K562 (cell line): Measurements from ENCODE around the gene GTSE1. TPM values are rescaled to one million over a fixed set of nuclear protein-coding genes. Genes with fewer than 3 reads are reported as not detected.

ENCODE experiments used
- ATAC-seq: fragments of 200-7000 bp; cut with Tn5 transposase; 3 replicates; pipeline ENCODE4 v1.9.1; 2020; ENCODE audit warnings: moderate library complexity
- BruUV-seq: library from RNA; stranded (reverse); fragments of 400-500 nt; replicated peaks from 2 replicates; lab custom pipeline; 2021; lab: Mats Ljungman, UMichigan
- CTCF ChIA-PET: fragments of 300-600 bp; formaldehyde crosslinking; extraction: SDS; loops from one replicate; lab custom pipeline; 2021; ENCODE audit warnings: low intra/inter-chr PET ratio; lab: Yijun Ruan, JAX
- POLR2A ChIA-PET: fragments of 300-600, 350-650 bp; sonication (Branson Sonifier 250); formaldehyde crosslinking; extraction: SDS; loops from one replicate; lab custom pipeline; 2021; ENCODE audit warnings: antibody characterized with exemption, inconsistent platforms; lab: Yijun Ruan, JAX
- DNase-seq, 4 experiments: peaks; one replicate each; pipeline versions ENCODE4 v3.0.0 to v3.0.0-alpha.2; 2011 to 2018; ENCODE audit warnings: low spot score in 3 of 4, mixed read lengths in 3 of 4; ENCODE audit errors: extremely low read depth in 1 of 4
- FAIRE-seq: peaks from 2 replicates; lab custom pipeline; 2011; peaks lifted over from hg19 to GRCh38; lab: Jason Lieb, UNC
- H2AFZ ChIP-seq: 2 replicates; pipeline ENCODE4 v1.6.0; 2011; ENCODE audit warnings: low read depth, low read length, control low read depth, inconsistent platforms
- H3K27ac ChIP-seq: fragments of 200-600 bp; 3 replicates; pipeline ENCODE4 v1.8.0; 2011; ENCODE audit warnings: low read depth, mild to moderate bottlenecking, control low read depth, inconsistent platforms, low read length, moderate library complexity, mixed read lengths; ENCODE audit errors: extremely low read depth
- H3K27me3 ChIP-seq, 2 experiments: fragments of 300-600 bp in 1 of 2; 2 replicates in 1 of 2; 3 replicates in 1 of 2; pipeline versions ENCODE4 v1.6.0 to v1.8.0; 2011; ENCODE audit warnings: inconsistent platforms in 2 of 2, low read length in 2 of 2, mild to moderate bottlenecking in 1 of 2, mixed read lengths in 1 of 2, moderate library complexity in 1 of 2; ENCODE audit not compliant: control insufficient read depth in 2 of 2, insufficient read depth in 2 of 2
- H3K36me3 ChIP-seq: fragments of 300-600 bp; 3 replicates; pipeline ENCODE4 v1.8.0; 2011; ENCODE audit warnings: mild to moderate bottlenecking, low read length, inconsistent platforms; ENCODE audit not compliant: control insufficient read depth, insufficient read depth
- H3K4me1 ChIP-seq, 2 experiments: fragments of 200-600 bp in 1 of 2; replicated peaks in 1 of 2; 2 replicates in 1 of 2; 3 replicates in 1 of 2; pipeline versions ENCODE4 v1.5.1 to v1.8.0; 2011; ENCODE audit warnings: inconsistent platforms in 2 of 2, low read length in 2 of 2, mild to moderate bottlenecking in 1 of 2, mixed read lengths in 1 of 2, moderate library complexity in 1 of 2; ENCODE audit not compliant: control insufficient read depth in 2 of 2, insufficient read depth in 2 of 2
- H3K4me2 ChIP-seq: 2 replicates; pipeline ENCODE4 v1.6.1; 2011; ENCODE audit warnings: low read length, control low read depth, inconsistent platforms, mixed read lengths; ENCODE audit not compliant: insufficient read depth
- H3K4me3 ChIP-seq: fragments of 200-600 bp; sonication (generic), shearing (Covaris generic); 2 replicates; pipeline ENCODE4 v1.5.1; 2016; ENCODE audit warnings: control low read depth, inconsistent platforms
- H3K79me2 ChIP-seq: fragments of 200-600 bp; 3 replicates; pipeline ENCODE4 v1.8.0; 2011; ENCODE audit warnings: low read length, inconsistent platforms; ENCODE audit not compliant: control insufficient read depth, insufficient read depth
- H3K9ac ChIP-seq, 2 experiments: 2 replicates each; pipeline versions ENCODE4 v1.6.0 to v1.6.1; 2011; ENCODE audit warnings: low read depth in 2 of 2, low read length in 2 of 2, control low read depth in 1 of 2, inconsistent platforms in 1 of 2, mild to moderate bottlenecking in 1 of 2, mixed read lengths in 1 of 2; ENCODE audit not compliant: insufficient read depth in 1 of 2
- H3K9me1 ChIP-seq: one replicate; pipeline ENCODE4 v1.6.0; 2011; ENCODE audit warnings: inconsistent platforms, mild to moderate bottlenecking, low read length, moderate library complexity; ENCODE audit not compliant: control insufficient read depth, insufficient read depth
- H3K9me3 ChIP-seq: replicated peaks from 2 replicates; pipeline ENCODE4 v1.5.1; 2011; ENCODE audit warnings: low read depth, low read length, inconsistent platforms; ENCODE audit not compliant: control insufficient read depth, insufficient read depth
- H4K20me1 ChIP-seq: replicated peaks from 2 replicates; pipeline ENCODE4 v1.6.1; 2011; ENCODE audit warnings: low read length, inconsistent platforms, mixed read lengths; ENCODE audit not compliant: control insufficient read depth, insufficient read depth
- WGBS: fragments of 100-300 bp; shearing (Covaris generic); methylation state at CpG from one replicate; pipeline ENCODE4 v1.1.6; 2016; ENCODE audit warnings: low coverage, mixed read lengths; ENCODE audit not compliant: insufficient coverage; ENCODE audit errors: missing lambda C conversion rate; 5-methylcytosine and 5-hydroxymethylcytosine counted together
- in situ Hi-C: fragments of 300-500 bp; cut with MboI; formaldehyde crosslinking; loops from 4 replicates; pipeline ENCODE4 v1.15.0; 2018; ENCODE audit warnings: inconsistent platforms, mixed read lengths
- intact Hi-C: fragments of 100-400 bp; cut with micrococcal nuclease; formaldehyde crosslinking; loops from 2 replicates; pipeline ENCODE4 v1.14.2; 2022
- polyA plus RNA-seq, 8 experiments: library from polyadenylated mRNA; depleted of rRNA in 4 of 8; stranded (reverse) in 5 of 8; unstranded in 3 of 8; fragments of >200 nt; fragmentation: Nextera tagmentation in 2 of 8; fragmentation: Illumina TruSeq in 1 of 8; extraction: Ambion mirVana in 2 of 8; extraction: Trizol in 1 of 8; gene quantifications; 2 replicates each; pipeline versions ENCODE4 v1.2.1 to v1.2.3, GENCODE V29; 2011 to 2014; ENCODE audit warnings: inconsistent platforms in 1 of 8, missing spikeins in 1 of 8
- total RNA-seq, 7 experiments: library from RNA; depleted of rRNA in 6 of 7; stranded (reverse); fragments of >200 nt in 6 of 7; fragmentation: Illumina TruSeq in 2 of 7; extraction: Trizol in 2 of 7; gene quantifications; 2 replicates each; pipeline versions ENCODE4 v1.2.1 to v1.2.3, GENCODE V29; 2011 to 2021; ENCODE audit warnings: low replicate concordance in 1 of 7
- TF ChIP-seq, protein P1 (sequence below): fragments of 250-450 bp; sonication (Bioruptor Pico); IDR thresholded peaks from 2 replicates; pipeline ENCODE4 v1.5.0; 2021; ENCODE audit warnings: mild to moderate bottlenecking, moderate library complexity
- TF ChIP-seq, protein P2 (sequence below): sonication (generic); formaldehyde crosslinking; IDR thresholded peaks from 2 replicates; pipeline ENCODE4 v1.9.0; 2022; ENCODE audit warnings: mild to moderate bottlenecking, missing genetic modification reagents
- TF ChIP-seq, protein P3 (sequence below): sonication (generic); formaldehyde crosslinking; IDR thresholded peaks from 2 replicates; pipeline ENCODE4 v1.8.0; 2022; ENCODE audit warnings: mild to moderate bottlenecking, missing genetic modification reagents
- TF ChIP-seq, protein P4 (sequence below): fragments of 450-650 bp; IDR thresholded peaks from 2 replicates; pipeline ENCODE4 v1.6.1; 2016; ENCODE audit warnings: mild to moderate bottlenecking, moderate library complexity

The GTSE1 gene
- total and polyA plus RNA-seq, 9 of the 15 experiments (the other 6 are each of a cell fraction or from before 2014, with no cell fraction given) = 2.5 to 22.5 (median 12.9) TPM

DNA sequence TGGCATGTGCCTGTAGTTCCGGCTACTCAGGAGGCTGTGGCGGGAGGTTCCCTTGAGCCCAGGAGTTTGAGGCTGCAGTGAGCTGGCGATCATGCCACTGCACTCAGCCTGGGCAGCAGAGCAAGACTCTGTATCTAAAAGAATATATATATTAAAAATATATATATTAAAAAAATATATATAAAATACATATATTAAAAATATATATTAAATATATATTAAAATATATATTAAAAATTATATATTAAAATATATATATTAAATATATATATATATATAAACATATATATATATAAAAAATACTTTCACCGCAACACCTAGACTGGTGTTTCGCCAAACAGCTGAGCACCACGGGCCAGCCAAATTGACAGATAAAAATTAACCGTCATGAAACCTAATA is 20.1 kb upstream of the GTSE1 start:
- in situ Hi-C loops = no loop called here
- no peaks in the 10 kb centered on the region for H3K27me3 ChIP-seq
- 98% methylated on average over 7 of the region's 7 CpGs for WGBS
- TF ChIP-seq, protein P1, sequence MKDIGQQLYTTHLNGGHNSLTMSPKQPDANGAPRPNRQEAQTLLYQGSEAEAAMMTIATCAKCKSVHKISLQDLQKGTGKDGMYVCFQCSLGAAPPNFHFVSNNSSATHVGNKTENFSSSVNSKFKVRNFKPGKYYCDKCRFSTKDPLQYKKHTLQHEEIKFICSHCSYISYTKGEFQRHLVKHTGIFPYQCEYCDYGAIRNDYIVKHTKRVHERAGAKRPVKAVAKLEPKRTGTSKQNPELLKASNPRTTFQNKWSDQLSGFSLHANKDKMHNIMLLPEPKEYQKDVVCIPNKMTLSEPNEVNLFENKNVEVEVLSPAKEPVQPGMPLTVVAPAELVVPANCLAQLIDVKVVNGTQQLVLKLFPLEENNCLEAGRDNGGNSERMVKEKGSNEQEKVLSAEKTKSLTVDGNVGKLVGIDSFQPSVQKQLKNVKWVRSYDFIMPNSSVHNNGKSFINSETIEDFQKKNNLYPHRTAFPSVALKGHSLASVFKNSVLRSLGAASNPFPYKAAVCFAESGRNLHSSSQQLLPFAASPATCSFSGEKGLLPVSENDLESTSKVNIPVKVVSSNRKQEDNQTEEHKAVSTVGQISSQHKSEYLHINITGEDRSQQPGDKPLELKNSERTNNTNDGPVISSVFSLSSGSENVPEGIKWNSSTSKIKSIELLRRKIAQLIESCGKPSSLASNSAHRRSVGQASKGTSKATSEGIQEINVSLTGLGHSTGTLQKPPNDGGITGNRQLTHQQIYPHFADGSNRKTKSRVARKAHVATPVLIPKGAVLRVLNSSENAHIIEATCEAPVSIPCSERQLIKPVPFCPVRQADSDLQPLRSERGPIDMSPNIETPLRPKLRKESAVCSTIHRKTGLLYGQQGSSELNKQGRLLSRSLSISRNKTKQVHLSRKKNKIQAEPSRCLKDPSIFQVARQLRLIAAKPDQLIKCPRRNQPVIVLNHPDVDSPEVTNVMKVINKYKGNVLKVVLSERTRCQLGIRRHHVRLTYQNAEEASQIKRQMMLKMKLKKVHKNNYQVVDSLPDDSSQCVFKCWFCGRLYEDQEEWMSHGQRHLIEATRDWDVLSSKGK (CRISPR knock-in tag) = no peak
- TF ChIP-seq, protein P2, sequence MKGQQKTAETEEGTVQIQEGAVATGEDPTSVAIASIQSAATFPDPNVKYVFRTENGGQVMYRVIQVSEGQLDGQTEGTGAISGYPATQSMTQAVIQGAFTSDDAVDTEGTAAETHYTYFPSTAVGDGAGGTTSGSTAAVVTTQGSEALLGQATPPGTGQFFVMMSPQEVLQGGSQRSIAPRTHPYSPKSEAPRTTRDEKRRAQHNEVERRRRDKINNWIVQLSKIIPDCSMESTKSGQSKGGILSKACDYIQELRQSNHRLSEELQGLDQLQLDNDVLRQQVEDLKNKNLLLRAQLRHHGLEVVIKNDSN (CRISPR knock-in tag) = no peak
- TF ChIP-seq, protein P3, sequence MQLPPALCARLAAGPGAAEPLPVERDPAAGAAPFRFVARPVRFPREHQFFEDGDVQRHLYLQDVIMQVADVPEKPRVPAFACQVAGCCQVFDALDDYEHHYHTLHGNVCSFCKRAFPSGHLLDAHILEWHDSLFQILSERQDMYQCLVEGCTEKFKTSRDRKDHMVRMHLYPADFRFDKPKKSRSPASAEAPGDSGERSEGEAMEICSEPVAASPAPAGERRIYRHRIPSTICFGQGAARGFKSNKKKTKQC (CRISPR knock-in tag) = no peak
- TF ChIP-seq, protein P4, sequence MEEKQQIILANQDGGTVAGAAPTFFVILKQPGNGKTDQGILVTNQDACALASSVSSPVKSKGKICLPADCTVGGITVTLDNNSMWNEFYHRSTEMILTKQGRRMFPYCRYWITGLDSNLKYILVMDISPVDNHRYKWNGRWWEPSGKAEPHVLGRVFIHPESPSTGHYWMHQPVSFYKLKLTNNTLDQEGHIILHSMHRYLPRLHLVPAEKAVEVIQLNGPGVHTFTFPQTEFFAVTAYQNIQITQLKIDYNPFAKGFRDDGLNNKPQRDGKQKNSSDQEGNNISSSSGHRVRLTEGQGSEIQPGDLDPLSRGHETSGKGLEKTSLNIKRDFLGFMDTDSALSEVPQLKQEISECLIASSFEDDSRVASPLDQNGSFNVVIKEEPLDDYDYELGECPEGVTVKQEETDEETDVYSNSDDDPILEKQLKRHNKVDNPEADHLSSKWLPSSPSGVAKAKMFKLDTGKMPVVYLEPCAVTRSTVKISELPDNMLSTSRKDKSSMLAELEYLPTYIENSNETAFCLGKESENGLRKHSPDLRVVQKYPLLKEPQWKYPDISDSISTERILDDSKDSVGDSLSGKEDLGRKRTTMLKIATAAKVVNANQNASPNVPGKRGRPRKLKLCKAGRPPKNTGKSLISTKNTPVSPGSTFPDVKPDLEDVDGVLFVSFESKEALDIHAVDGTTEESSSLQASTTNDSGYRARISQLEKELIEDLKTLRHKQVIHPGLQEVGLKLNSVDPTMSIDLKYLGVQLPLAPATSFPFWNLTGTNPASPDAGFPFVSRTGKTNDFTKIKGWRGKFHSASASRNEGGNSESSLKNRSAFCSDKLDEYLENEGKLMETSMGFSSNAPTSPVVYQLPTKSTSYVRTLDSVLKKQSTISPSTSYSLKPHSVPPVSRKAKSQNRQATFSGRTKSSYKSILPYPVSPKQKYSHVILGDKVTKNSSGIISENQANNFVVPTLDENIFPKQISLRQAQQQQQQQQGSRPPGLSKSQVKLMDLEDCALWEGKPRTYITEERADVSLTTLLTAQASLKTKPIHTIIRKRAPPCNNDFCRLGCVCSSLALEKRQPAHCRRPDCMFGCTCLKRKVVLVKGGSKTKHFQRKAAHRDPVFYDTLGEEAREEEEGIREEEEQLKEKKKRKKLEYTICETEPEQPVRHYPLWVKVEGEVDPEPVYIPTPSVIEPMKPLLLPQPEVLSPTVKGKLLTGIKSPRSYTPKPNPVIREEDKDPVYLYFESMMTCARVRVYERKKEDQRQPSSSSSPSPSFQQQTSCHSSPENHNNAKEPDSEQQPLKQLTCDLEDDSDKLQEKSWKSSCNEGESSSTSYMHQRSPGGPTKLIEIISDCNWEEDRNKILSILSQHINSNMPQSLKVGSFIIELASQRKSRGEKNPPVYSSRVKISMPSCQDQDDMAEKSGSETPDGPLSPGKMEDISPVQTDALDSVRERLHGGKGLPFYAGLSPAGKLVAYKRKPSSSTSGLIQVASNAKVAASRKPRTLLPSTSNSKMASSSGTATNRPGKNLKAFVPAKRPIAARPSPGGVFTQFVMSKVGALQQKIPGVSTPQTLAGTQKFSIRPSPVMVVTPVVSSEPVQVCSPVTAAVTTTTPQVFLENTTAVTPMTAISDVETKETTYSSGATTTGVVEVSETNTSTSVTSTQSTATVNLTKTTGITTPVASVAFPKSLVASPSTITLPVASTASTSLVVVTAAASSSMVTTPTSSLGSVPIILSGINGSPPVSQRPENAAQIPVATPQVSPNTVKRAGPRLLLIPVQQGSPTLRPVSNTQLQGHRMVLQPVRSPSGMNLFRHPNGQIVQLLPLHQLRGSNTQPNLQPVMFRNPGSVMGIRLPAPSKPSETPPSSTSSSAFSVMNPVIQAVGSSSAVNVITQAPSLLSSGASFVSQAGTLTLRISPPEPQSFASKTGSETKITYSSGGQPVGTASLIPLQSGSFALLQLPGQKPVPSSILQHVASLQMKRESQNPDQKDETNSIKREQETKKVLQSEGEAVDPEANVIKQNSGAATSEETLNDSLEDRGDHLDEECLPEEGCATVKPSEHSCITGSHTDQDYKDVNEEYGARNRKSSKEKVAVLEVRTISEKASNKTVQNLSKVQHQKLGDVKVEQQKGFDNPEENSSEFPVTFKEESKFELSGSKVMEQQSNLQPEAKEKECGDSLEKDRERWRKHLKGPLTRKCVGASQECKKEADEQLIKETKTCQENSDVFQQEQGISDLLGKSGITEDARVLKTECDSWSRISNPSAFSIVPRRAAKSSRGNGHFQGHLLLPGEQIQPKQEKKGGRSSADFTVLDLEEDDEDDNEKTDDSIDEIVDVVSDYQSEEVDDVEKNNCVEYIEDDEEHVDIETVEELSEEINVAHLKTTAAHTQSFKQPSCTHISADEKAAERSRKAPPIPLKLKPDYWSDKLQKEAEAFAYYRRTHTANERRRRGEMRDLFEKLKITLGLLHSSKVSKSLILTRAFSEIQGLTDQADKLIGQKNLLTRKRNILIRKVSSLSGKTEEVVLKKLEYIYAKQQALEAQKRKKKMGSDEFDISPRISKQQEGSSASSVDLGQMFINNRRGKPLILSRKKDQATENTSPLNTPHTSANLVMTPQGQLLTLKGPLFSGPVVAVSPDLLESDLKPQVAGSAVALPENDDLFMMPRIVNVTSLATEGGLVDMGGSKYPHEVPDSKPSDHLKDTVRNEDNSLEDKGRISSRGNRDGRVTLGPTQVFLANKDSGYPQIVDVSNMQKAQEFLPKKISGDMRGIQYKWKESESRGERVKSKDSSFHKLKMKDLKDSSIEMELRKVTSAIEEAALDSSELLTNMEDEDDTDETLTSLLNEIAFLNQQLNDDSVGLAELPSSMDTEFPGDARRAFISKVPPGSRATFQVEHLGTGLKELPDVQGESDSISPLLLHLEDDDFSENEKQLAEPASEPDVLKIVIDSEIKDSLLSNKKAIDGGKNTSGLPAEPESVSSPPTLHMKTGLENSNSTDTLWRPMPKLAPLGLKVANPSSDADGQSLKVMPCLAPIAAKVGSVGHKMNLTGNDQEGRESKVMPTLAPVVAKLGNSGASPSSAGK = no peak

More for the DNA sequence above, 20.1 kb upstream of the GTSE1 start:
- H3K36me3 ChIP-seq = peaks cover 79% of the 10 kb centered on the region; the same call in 2 of the 3 replicates
- no peak overlapping the region for H3K4me2 ChIP-seq
- DNase-seq = no peak
- FAIRE-seq = no peak
- no peak overlapping the region for H3K27ac ChIP-seq
- H4K20me1 ChIP-seq = no peaks in the 10 kb centered on the region
- POLR2A ChIA-PET = interaction anchor here (0.7 to 1.6 kb wide), 2 partner anchors 19 to 26 kb away, joined by 3 read pairs; no protein-coding TSS in a partner anchor
- intact Hi-C loops = no loop called here
- no peak for ATAC-seq
- H3K9me3 ChIP-seq = no peaks in the 10 kb centered on the region
- no peak overlapping the region for H2AFZ ChIP-seq
- no peak overlapping the region for H3K4me3 ChIP-seq
- H3K9ac ChIP-seq = no peak overlapping the region
- BruUV-seq = no TSS peak
- no peaks in the 10 kb centered on the region; a peak in 2 of 5 replicates for H3K4me1 ChIP-seq
- CTCF ChIA-PET = no interaction called here
- H3K79me2 ChIP-seq = no peaks in the 10 kb centered on the region
- no peaks in the 10 kb centered on the region for H3K9me1 ChIP-seq
